ENCODE results near the gene CASZ1. TPM values are rescaled to one million over a fixed set of nuclear protein-coding genes. Genes with fewer than 3 reads are reported as not detected.

CASZ1 gene
- total and polyA plus RNA-seq, 2 donors (not counting 1 experiment from before 2014, with no cell fraction given): 0.34 to 0.50 TPM

- Histone ChIP-seq H3K79me2 (ENCODE audit: control insufficient read depth, insufficient read depth, low read length) (no peaks in the 10 kb centered on the region), H3K4me1 (ENCODE audit: control insufficient read depth, extremely low read depth, insufficient read depth, low read length) (no peaks in the 10 kb centered on the region), H3K27me3 (ENCODE audit: control insufficient read depth, insufficient read depth, low read length) (no peaks in the 10 kb centered on the region), H3K4me3 (replicated peaks in 1 of 4; ENCODE audit: control extremely low read depth in 1 of 4, insufficient read depth in 1 of 4, low read depth in 3 of 4, low read length in 4 of 4) (no peak overlapping the region), H3K27ac (ENCODE audit: insufficient read depth, low read length) (no peak overlapping the region), H2AFZ (ENCODE audit: low read length) (no peak overlapping the region), H3K4me2 (ENCODE audit: extremely low read depth, insufficient read depth, low read length) (no peak overlapping the region), H4K20me1 (ENCODE audit: control insufficient read depth, extremely low read depth, insufficient read depth, low read length) (no peaks in the 10 kb centered on the region), H3K9ac (ENCODE audit: insufficient read depth, low read length) (no peak overlapping the region), H3K36me3 (ENCODE audit: control insufficient read depth, insufficient read depth, low read length) (no peaks in the 10 kb centered on the region), H3K9me3 (ENCODE audit: control insufficient read depth, insufficient read depth, low read depth, low read length) (no peaks in the 10 kb centered on the region)
- no peak for TF ChIP-seq EZH2 (IDR thresholded peaks at IDR 0.05; ENCODE audit: low read length, missing control alignments)
- TF ChIP-seq CTCF (conservative IDR thresholded peaks at IDR 0.05 in 1 of 2, IDR thresholded peaks at IDR 0.05 in 1 of 2; ENCODE audit: low read depth in 1 of 2, low read length in 2 of 2): no peak
- DNase-seq (ENCODE audit: low read depth in 2 of 2): no peak
Observed at GRCh38 chr1:10665226-10665625, 131.2 kb downstream of the CASZ1 start.

- H4K20me1 ChIP-seq (ENCODE audit: control insufficient read depth, extremely low read depth, insufficient read depth, low read length): no peaks in the 10 kb centered on the region
- no peak for DNase-seq (ENCODE audit: low read depth in 2 of 2)
- no peak overlapping the region for H3K4me3 ChIP-seq (replicated peaks in 1 of 4; ENCODE audit: control extremely low read depth in 1 of 4, insufficient read depth in 1 of 4, low read depth in 3 of 4, low read length in 4 of 4)
- no peak overlapping the region for H3K27ac ChIP-seq (ENCODE audit: insufficient read depth, low read length)
- H3K9me3 ChIP-seq (ENCODE audit: control insufficient read depth, insufficient read depth, low read depth, low read length): no peaks in the 10 kb centered on the region
- H3K36me3 ChIP-seq (ENCODE audit: control insufficient read depth, insufficient read depth, low read length): no peaks in the 10 kb centered on the region
- no peaks in the 10 kb centered on the region for H3K4me1 ChIP-seq (ENCODE audit: control insufficient read depth, extremely low read depth, insufficient read depth, low read length)
- no peaks in the 10 kb centered on the region for H3K27me3 ChIP-seq (ENCODE audit: control insufficient read depth, insufficient read depth, low read length)
- no peak overlapping the region for H3K4me2 ChIP-seq (ENCODE audit: extremely low read depth, insufficient read depth, low read length)
- TF ChIP-seq EZH2 (IDR thresholded peaks at IDR 0.05; ENCODE audit: low read length, missing control alignments): no peak
- no peaks in the 10 kb centered on the region for H3K79me2 ChIP-seq (ENCODE audit: control insufficient read depth, insufficient read depth, low read length)
- H3K9ac ChIP-seq (ENCODE audit: insufficient read depth, low read length): no peak overlapping the region
- H2AFZ ChIP-seq (ENCODE audit: low read length): no peak overlapping the region
Observed at GRCh38 chr1:10664251-10664650, 132.2 kb downstream of the CASZ1 start.

- Histone ChIP-seq H3K4me2 (ENCODE audit: extremely low read depth, insufficient read depth, low read length) (no peak overlapping the region), H3K4me1 (ENCODE audit: control insufficient read depth, extremely low read depth, insufficient read depth, low read length) (no peaks in the 10 kb centered on the region), H3K9ac (ENCODE audit: insufficient read depth, low read length) (no peak overlapping the region), H2AFZ (ENCODE audit: low read length) (no peak overlapping the region), H3K36me3 (ENCODE audit: control insufficient read depth, insufficient read depth, low read length) (no peaks in the 10 kb centered on the region), H3K4me3 (replicated peaks in 1 of 4; ENCODE audit: control extremely low read depth in 1 of 4, insufficient read depth in 1 of 4, low read depth in 3 of 4, low read length in 4 of 4) (no peak overlapping the region), H3K9me3 (ENCODE audit: control insufficient read depth, insufficient read depth, low read depth, low read length) (no peaks in the 10 kb centered on the region), H4K20me1 (ENCODE audit: control insufficient read depth, extremely low read depth, insufficient read depth, low read length) (no peaks in the 10 kb centered on the region), H3K79me2 (ENCODE audit: control insufficient read depth, insufficient read depth, low read length) (no peaks in the 10 kb centered on the region), H3K27ac (ENCODE audit: insufficient read depth, low read length) (no peak overlapping the region), H3K27me3 (ENCODE audit: control insufficient read depth, insufficient read depth, low read length) (no peaks in the 10 kb centered on the region)
- DNase-seq (ENCODE audit: low read depth in 2 of 2): peak in 1 of 2 donors; percentile 34
- TF ChIP-seq CTCF (conservative IDR thresholded peaks at IDR 0.05 in 1 of 2, IDR thresholded peaks at IDR 0.05 in 1 of 2; ENCODE audit: low read depth in 1 of 2, low read length in 2 of 2) (no peak), EZH2 (IDR thresholded peaks at IDR 0.05; ENCODE audit: low read length, missing control alignments) (no peak)
Observed at GRCh38 chr1:10663678-10664035, 132.8 kb downstream of the CASZ1 start.
